AG09309 (cell line): ENCODE data around the gene TRAM2.

Experiments
- DNase-seq: peaks from one replicate; pipeline ENCODE4 v3.0.0-alpha.2; 2010; ENCODE audit warnings: low read depth
- H3K4me3 ChIP-seq: 2 replicates; pipeline ENCODE4 v1.5.1; 2011; ENCODE audit warnings: mild to moderate bottlenecking, low read depth, low read length, moderate library complexity; ENCODE audit not compliant: control insufficient read depth
- CTCF ChIP-seq: IDR thresholded peaks from 2 replicates; pipeline ENCODE4 v1.5.1; 2011; ENCODE audit warnings: mild to moderate bottlenecking, low read depth, low read length, inconsistent platforms; ENCODE audit not compliant: insufficient read depth, control insufficient read depth; ENCODE audit errors: missing control alignments

Gene TRAM2

GRCh38 chr6:52516269-52516668, 60.6 kb downstream of the TRAM2 start:
- TF ChIP-seq CTCF: no peak
- no peak overlapping the region for H3K4me3 ChIP-seq
- DNase-seq: no peak

DNA sequence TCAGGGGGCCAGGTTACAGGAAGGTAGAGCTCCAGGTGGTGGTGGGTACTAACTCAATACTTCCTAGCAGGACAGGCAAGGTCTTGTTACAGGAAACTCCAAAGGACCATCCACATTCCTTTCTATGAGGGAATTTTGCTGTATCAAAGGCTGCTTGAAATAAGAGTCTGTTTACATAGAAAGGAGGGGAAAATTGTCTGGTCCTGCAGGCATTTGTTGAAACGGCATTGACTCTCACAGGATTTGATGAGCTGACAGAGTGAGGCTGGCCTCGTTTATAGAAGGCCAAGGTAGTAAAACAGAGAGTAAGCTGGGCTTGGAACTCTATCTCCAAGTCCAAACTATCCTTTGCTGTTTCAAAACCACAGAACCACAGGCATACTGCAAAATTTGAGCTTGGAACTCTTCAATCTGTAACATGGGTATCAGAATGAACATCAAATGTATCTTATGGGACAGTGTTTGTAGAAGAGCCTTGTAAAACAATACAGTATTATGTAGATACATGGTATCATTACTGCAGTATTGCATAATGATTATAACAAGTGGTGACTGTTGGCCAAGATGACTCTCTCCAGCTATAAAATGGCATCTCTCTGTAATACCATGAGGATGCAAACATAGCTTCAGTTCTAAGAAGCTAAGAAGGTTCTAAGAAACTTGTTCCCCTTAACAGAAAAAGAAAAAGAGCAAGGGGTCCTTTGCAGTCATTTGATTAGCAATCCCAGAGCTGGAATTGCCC, 61.5 kb downstream of the TRAM2 start:
- H3K4me3 ChIP-seq: no peak overlapping the region
- no peak for DNase-seq
- TF ChIP-seq CTCF: no peak

DNA sequence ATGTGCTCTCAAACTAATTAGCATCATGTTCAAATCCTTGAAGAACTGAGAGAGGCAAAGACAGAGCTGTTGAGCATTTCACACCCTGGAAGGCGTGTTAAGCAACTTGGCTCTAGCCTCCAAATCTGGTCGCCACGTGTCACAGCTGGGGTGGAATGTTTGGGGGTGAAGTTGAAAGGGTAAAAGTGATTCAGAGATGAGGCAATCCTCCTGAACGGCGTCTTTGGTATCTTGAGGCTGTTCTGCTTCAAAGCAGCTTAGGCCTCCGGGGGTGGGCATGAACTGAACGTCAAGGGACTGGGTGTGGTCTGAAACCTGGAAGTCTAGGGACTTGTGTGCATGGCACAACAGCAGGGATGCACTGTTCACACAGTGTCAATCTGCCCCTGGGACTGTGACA, 62.3 kb downstream of the TRAM2 start:
- no peak for TF ChIP-seq CTCF
- no peak for DNase-seq

DNA sequence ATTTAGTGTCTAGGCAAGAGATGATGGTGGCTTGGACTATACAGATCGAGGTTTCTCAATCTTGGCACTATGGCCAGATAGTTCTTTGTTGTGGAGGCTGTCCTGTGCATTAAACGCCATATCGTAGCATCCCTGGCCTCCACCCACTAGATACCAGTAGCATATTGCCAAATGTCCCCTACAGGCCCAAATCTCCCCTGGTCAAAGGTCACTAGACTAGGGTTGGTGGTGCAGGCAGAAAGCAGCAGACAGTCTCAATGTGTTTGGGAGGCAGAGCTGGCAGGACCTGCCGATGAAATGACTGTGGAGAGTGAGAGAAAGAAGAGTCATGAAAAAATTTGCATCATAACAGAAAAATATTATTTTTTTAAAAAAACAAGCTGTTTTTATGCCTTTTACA, 63.0 kb downstream of the TRAM2 start:
- DNase-seq: no peak
- no peak overlapping the region for H3K4me3 ChIP-seq
- TF ChIP-seq CTCF: no peak

More for the DNA sequence above, 62.3 kb downstream of the TRAM2 start:
- H3K4me3 ChIP-seq: no peak overlapping the region

- no peak for DNase-seq
- H3K4me3 ChIP-seq: no peak overlapping the region
- no peak for TF ChIP-seq CTCF
Measured at GRCh38 chr6:52513464-52513863, 63.4 kb downstream of the TRAM2 start.

- TF ChIP-seq CTCF: no peak
- DNase-seq: no peak
- no peak overlapping the region for H3K4me3 ChIP-seq
Measured at GRCh38 chr6:52512199-52512598, 64.7 kb downstream of the TRAM2 start.

DNA sequence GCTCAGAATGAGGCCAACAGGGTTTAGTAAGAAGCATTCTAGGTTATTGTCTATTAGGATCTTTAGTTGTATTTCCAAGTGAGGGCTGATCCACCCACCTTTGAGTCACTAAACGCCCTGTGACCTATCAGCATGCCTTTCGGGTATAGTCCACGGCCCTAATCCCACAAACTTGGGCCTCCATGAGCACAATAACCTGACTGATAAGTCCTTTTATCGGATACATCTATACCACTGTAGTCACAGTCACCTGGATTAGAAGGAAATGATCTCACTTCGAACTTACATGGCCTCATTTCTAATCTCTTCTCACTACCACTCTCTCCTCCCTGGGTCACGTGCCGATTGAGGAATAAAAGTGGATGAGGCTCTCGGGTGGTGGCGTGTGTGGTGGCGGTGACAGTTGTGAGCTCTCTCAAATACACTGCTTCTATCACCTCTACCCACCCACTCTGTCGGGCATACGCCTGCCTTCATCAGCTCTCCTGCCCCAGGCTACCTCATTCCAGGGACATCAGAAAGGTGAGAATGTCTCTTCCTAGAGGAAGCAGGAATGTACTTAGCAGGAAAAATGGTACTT, 65.2 kb downstream of the TRAM2 start:
- no peak for DNase-seq
- TF ChIP-seq CTCF: no peak
- no peak overlapping the region for H3K4me3 ChIP-seq
